H4 (cell line): ENCODE data around the gene ERBB4. TPM values are rescaled to one million over a fixed set of nuclear protein-coding genes. Genes with fewer than 3 reads are reported as not detected.
"Not testable (repeated sequence)": the region's sequence is repeated elsewhere in the genome, so short reads cannot be mapped to it uniquely, and the experiment has no call there.

ENCODE experiments used
- DNase-seq: peaks from one replicate; pipeline ENCODE4 v3.0.0-alpha.2; 2015; ENCODE audit warnings: low spot score
- total RNA-seq: library from RNA; depleted of rRNA; stranded (reverse); fragments of >200 nt; shearing (Covaris generic); gene quantifications from 2 replicates; pipeline ENCODE4 v1.2.3, GENCODE V29; 2014

ERBB4 gene
- total RNA-seq, 1 experiment from 2014 or later = 0.33 TPM

GRCh38 chr2:212013626-212014025 is 525.0 kb downstream of the ERBB4 start:
- no peak for DNase-seq

GRCh38 chr2:212010305-212010704 is 528.3 kb downstream of the ERBB4 start:
- DNase-seq = not testable (repeated sequence)

GRCh38 chr2:212007972-212008371 is 530.6 kb downstream of the ERBB4 start:
- DNase-seq = no peak

- peak; percentile 30 for DNase-seq
Observed at GRCh38 chr2:212005085-212005671, 533.4 kb downstream of the ERBB4 start.

- no peak for DNase-seq
Observed at GRCh38 chr2:212001325-212001724, 537.3 kb downstream of the ERBB4 start.

- DNase-seq = no peak
Observed at GRCh38 chr2:211996857-211997256, 541.7 kb downstream of the ERBB4 start.

- DNase-seq = no peak
Observed at GRCh38 chr2:211994806-211995205, 543.8 kb downstream of the ERBB4 start.

- no peak for DNase-seq
Observed at GRCh38 chr2:211990335-211990734, 548.3 kb downstream of the ERBB4 start.

GRCh38 chr2:211986313-211986712 is 552.3 kb downstream of the ERBB4 start:
- no peak for DNase-seq

GRCh38 chr2:211985393-211985792 is 553.2 kb downstream of the ERBB4 start:
- DNase-seq = no peak

GRCh38 chr2:211982162-211982561 is 556.4 kb downstream of the ERBB4 start:
- no peak for DNase-seq

- no peak for DNase-seq
Observed at GRCh38 chr2:211981451-211981850, 557.2 kb downstream of the ERBB4 start.

- no peak for DNase-seq
Observed at GRCh38 chr2:211976076-211976475, 562.5 kb downstream of the ERBB4 start.

GRCh38 chr2:211967234-211967633 is 571.4 kb downstream of the ERBB4 start:
- no peak for DNase-seq

- DNase-seq = no peak
Observed at GRCh38 chr2:211963969-211964368, 574.6 kb downstream of the ERBB4 start.

- DNase-seq = no peak
Observed at GRCh38 chr2:211957799-211958198, 580.8 kb downstream of the ERBB4 start.

GRCh38 chr2:211955648-211956047 is 583.0 kb downstream of the ERBB4 start:
- DNase-seq = no peak

- no peak for DNase-seq
Observed at GRCh38 chr2:211948932-211949331, 589.7 kb downstream of the ERBB4 start.

- DNase-seq = no peak
Observed at GRCh38 chr2:211946960-211947359, 591.6 kb downstream of the ERBB4 start.

- DNase-seq = no peak
Observed at GRCh38 chr2:211944572-211944971, 594.0 kb downstream of the ERBB4 start.

- DNase-seq = no peak
Observed at GRCh38 chr2:211942153-211942552, 596.4 kb downstream of the ERBB4 start.

GRCh38 chr2:211941216-211941747 is 597.3 kb downstream of the ERBB4 start:
- no peak for DNase-seq

GRCh38 chr2:211939177-211939576 is 599.4 kb downstream of the ERBB4 start:
- no peak for DNase-seq

- no peak for DNase-seq
Observed at GRCh38 chr2:211934811-211935210, 603.8 kb downstream of the ERBB4 start.
